PC-9 (cell line): ENCODE measurements around the gene GPR35.

Source experiments
- CTCF ChIP-seq: fragments of 200-600 bp; sonication (generic); conservative IDR thresholded peaks from 2 replicates; pipeline ENCODE4 v1.6.1; 2017; ENCODE audit warnings: mixed run types, antibody characterized with exemption, mild to moderate bottlenecking, moderate library complexity
- EZH2 ChIP-seq: fragments of 200-600 bp; sonication (generic); IDR thresholded peaks from 2 replicates; pipeline ENCODE4 v1.8.0; 2017; ENCODE audit warnings: antibody characterized with exemption, low read depth

GRCh38 chr2:240646176-240646899, 21.1 kb downstream of the GPR35 start:
- TF ChIP-seq CTCF (no peak), EZH2 (no peak)
